Neural cell (in vitro differentiated cells): Measurements from ENCODE around the gene BICDL1. TPM values are rescaled to one million over a fixed set of nuclear protein-coding genes. Genes with fewer than 3 reads are reported as not detected.

Experiments
- H2AFZ ChIP-seq: fragments of 200-600, 300-800 bp; sonication (generic), shearing (Covaris generic); 2 replicates; pipeline ENCODE4 v1.6.0; 2014; ENCODE audit warnings: low read depth, mild to moderate bottlenecking, antibody characterized with exemption, low read length, moderate library complexity
- H3F3A ChIP-seq: fragments of 200-600 bp; shearing (Covaris generic); 2 replicates; pipeline ENCODE4 v1.6.1; 2016; ENCODE audit warnings: mild to moderate bottlenecking, moderate library complexity, mixed read lengths, antibody characterized with exemption, low read length; ENCODE audit not compliant: insufficient read depth, poor library complexity, severe bottlenecking
- H3K27ac ChIP-seq: fragments of 200-600, 300-800 bp; sonication (generic), shearing (Covaris generic); 2 replicates; pipeline ENCODE4 v1.5.1; 2014; ENCODE audit warnings: mild to moderate bottlenecking, low read length, moderate library complexity
- H3K27me3 ChIP-seq: fragments of 300-800, 200-600 bp; sonication (generic), shearing (Covaris generic); 2 replicates; pipeline ENCODE4 v1.6.0; 2014; ENCODE audit warnings: mild to moderate bottlenecking, low read depth, low read length, moderate library complexity; ENCODE audit not compliant: insufficient read depth
- H3K36me3 ChIP-seq: fragments of 300-800, 200-600 bp; sonication (generic), shearing (Covaris generic); 2 replicates; pipeline ENCODE4 v1.5.1; 2014; ENCODE audit warnings: mild to moderate bottlenecking, antibody characterized with exemption, low read length, moderate library complexity; ENCODE audit not compliant: insufficient read depth
- H3K4me2 ChIP-seq: fragments of 300-800, 200-600 bp; sonication (generic), shearing (Covaris generic); 2 replicates; pipeline ENCODE4 v1.6.0; 2014; ENCODE audit warnings: mild to moderate bottlenecking, low read length
- H3K4me3 ChIP-seq: fragments of 300-800, 200-600 bp; sonication (generic), shearing (Covaris generic); 2 replicates; pipeline ENCODE4 v1.5.1; 2014; ENCODE audit warnings: mild to moderate bottlenecking, low read length, moderate library complexity
- H3K79me2 ChIP-seq: fragments of 200-600 bp; shearing (Covaris generic); replicated peaks from 2 replicates; pipeline ENCODE4 v1.6.0; 2014; ENCODE audit warnings: mild to moderate bottlenecking, low read length, moderate library complexity; ENCODE audit not compliant: insufficient read depth
- H3K9ac ChIP-seq: fragments of 300-800, 200-600 bp; sonication (generic), shearing (Covaris generic); 2 replicates; pipeline ENCODE4 v1.6.1; 2016; ENCODE audit warnings: mild to moderate bottlenecking, low read length, mixed read lengths
- H3K9me2 ChIP-seq: fragments of 200-600 bp; shearing (Covaris generic); 2 replicates; pipeline ENCODE4 v1.6.1; 2016; ENCODE audit warnings: mild to moderate bottlenecking, low read length, mixed read lengths; ENCODE audit not compliant: insufficient read depth
- H3K9me3 ChIP-seq: fragments of 200-600, 300-800 bp; sonication (generic), shearing (Covaris generic); 2 replicates; pipeline ENCODE4 v1.6.1; 2016; ENCODE audit warnings: mild to moderate bottlenecking, mixed run types, low read length, moderate library complexity, mixed read lengths
- H4K20me1 ChIP-seq: fragments of 200-600 bp; shearing (Covaris generic); 2 replicates; pipeline ENCODE4 v1.6.1; 2016; ENCODE audit warnings: mild to moderate bottlenecking, mixed run types; ENCODE audit not compliant: insufficient read depth
- EP300 ChIP-seq: fragments of 450-650 bp; conservative IDR thresholded peaks from 2 replicates; pipeline ENCODE4 v1.6.1; 2014; ENCODE audit warnings: antibody characterized with exemption, mild to moderate bottlenecking, moderate library complexity; ENCODE audit not compliant: poor library complexity, severe bottlenecking
- EZH2 ChIP-seq: fragments of 200-600, 300-800 bp; shearing (Covaris generic), sonication (generic); IDR thresholded peaks from 2 replicates; pipeline ENCODE4 v1.6.1; 2014; ENCODE audit warnings: antibody characterized with exemption, low read length, borderline replicate concordance, mild to moderate bottlenecking; ENCODE audit not compliant: insufficient read depth, poor library complexity, severe bottlenecking
- MXI1 ChIP-seq: fragments of 450-650 bp; conservative IDR thresholded peaks from 2 replicates; pipeline ENCODE4 v1.6.1; 2014; ENCODE audit warnings: antibody characterized with exemption, mild to moderate bottlenecking; ENCODE audit not compliant: poor library complexity, severe bottlenecking
- POLR2AphosphoS5 ChIP-seq: IDR thresholded peaks from 2 replicates; pipeline ENCODE4 v1.6.1; 2012
- RAD21 ChIP-seq: fragments of 450-650 bp; conservative IDR thresholded peaks from 2 replicates; pipeline ENCODE4 v1.6.1; 2014; ENCODE audit warnings: antibody characterized with exemption, mild to moderate bottlenecking, moderate library complexity
- SMC3 ChIP-seq: fragments of 450-650 bp; conservative IDR thresholded peaks from 2 replicates; pipeline ENCODE4 v1.6.1; 2014; ENCODE audit warnings: antibody characterized with exemption, mild to moderate bottlenecking, moderate library complexity; ENCODE audit not compliant: poor library complexity
- TAF1 ChIP-seq: IDR thresholded peaks from 2 replicates; pipeline ENCODE4 v1.6.1; 2012; ENCODE audit warnings: low read depth
- polyA plus RNA-seq: library from polyadenylated mRNA; depleted of rRNA; stranded (reverse); fragments of >200 nt; gene quantifications from 2 replicates; pipeline ENCODE4 v1.2.3, GENCODE V29; 2014
- TF ChIP-seq, protein P1 (sequence below): IDR thresholded peaks from 2 replicates; pipeline ENCODE4 v1.6.1; 2012; ENCODE audit warnings: borderline replicate concordance
- TF ChIP-seq, protein P2 (sequence below): fragments of 450-650 bp; IDR thresholded peaks from 2 replicates; pipeline ENCODE4 v1.5.1; 2014; ENCODE audit warnings: antibody characterized with exemption, mild to moderate bottlenecking, moderate library complexity; ENCODE audit not compliant: poor library complexity, severe bottlenecking

Gene BICDL1
- polyA plus RNA-seq, 1 donor from 2014 or later, result 136 TPM

DNA sequence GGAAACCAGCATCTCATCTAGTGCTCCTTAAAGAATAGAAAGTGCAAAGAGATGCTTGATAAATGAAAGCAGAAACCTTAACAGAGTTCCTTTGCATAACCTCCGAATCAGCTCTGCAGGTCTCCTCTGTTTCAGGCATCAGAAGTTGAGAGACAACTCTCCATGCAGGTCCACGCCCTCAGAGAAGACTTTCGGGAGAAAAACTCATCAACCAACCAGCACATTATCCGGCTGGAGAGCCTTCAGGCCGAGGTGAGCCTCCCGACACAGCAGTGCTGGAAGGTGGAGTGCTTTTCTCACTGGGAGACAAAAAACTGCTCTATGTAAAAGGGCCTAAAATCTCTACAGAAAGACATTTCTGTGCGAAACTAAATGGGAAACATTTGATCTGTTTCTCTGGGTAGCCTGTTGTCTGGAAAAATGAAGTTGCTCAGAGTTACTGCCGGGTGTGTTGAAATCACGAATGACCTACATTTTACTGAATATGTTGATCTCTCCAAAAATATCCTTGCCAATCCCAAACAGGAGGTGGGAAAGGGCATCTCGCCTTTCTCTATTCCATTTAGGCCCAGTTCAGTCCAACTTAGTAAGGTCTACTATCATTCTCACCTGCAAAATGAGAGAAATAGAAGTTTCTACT, 72.7 kb downstream of the BICDL1 start:
- TF ChIP-seq, protein P1, sequence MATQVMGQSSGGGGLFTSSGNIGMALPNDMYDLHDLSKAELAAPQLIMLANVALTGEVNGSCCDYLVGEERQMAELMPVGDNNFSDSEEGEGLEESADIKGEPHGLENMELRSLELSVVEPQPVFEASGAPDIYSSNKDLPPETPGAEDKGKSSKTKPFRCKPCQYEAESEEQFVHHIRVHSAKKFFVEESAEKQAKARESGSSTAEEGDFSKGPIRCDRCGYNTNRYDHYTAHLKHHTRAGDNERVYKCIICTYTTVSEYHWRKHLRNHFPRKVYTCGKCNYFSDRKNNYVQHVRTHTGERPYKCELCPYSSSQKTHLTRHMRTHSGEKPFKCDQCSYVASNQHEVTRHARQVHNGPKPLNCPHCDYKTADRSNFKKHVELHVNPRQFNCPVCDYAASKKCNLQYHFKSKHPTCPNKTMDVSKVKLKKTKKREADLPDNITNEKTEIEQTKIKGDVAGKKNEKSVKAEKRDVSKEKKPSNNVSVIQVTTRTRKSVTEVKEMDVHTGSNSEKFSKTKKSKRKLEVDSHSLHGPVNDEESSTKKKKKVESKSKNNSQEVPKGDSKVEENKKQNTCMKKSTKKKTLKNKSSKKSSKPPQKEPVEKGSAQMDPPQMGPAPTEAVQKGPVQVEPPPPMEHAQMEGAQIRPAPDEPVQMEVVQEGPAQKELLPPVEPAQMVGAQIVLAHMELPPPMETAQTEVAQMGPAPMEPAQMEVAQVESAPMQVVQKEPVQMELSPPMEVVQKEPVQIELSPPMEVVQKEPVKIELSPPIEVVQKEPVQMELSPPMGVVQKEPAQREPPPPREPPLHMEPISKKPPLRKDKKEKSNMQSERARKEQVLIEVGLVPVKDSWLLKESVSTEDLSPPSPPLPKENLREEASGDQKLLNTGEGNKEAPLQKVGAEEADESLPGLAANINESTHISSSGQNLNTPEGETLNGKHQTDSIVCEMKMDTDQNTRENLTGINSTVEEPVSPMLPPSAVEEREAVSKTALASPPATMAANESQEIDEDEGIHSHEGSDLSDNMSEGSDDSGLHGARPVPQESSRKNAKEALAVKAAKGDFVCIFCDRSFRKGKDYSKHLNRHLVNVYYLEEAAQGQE, result no peak
- TF ChIP-seq EZH2 (no peak), SMC3 (no peak), POLR2AphosphoS5 (no peak), RAD21 (no peak), EP300 (no peak), TAF1 (no peak), MXI1 (no peak)
- TF ChIP-seq, protein P2, sequence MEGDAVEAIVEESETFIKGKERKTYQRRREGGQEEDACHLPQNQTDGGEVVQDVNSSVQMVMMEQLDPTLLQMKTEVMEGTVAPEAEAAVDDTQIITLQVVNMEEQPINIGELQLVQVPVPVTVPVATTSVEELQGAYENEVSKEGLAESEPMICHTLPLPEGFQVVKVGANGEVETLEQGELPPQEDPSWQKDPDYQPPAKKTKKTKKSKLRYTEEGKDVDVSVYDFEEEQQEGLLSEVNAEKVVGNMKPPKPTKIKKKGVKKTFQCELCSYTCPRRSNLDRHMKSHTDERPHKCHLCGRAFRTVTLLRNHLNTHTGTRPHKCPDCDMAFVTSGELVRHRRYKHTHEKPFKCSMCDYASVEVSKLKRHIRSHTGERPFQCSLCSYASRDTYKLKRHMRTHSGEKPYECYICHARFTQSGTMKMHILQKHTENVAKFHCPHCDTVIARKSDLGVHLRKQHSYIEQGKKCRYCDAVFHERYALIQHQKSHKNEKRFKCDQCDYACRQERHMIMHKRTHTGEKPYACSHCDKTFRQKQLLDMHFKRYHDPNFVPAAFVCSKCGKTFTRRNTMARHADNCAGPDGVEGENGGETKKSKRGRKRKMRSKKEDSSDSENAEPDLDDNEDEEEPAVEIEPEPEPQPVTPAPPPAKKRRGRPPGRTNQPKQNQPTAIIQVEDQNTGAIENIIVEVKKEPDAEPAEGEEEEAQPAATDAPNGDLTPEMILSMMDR, result no peak
- Histone ChIP-seq H3K9ac (no peak overlapping the region), H3K4me2 (no peak overlapping the region), H4K20me1 (no peaks in the 10 kb centered on the region), H3K36me3 (peaks cover 7% of the 10 kb centered on the region), H3F3A (no peaks in the 10 kb centered on the region), H3K9me2 (no peaks in the 10 kb centered on the region), H3K4me3 (no peak overlapping the region), H3K27ac (no peak overlapping the region), H3K9me3 (no peaks in the 10 kb centered on the region), H3K79me2 (no peaks in the 10 kb centered on the region), H3K27me3 (no peaks in the 10 kb centered on the region), H2AFZ (no peak overlapping the region)

DNA sequence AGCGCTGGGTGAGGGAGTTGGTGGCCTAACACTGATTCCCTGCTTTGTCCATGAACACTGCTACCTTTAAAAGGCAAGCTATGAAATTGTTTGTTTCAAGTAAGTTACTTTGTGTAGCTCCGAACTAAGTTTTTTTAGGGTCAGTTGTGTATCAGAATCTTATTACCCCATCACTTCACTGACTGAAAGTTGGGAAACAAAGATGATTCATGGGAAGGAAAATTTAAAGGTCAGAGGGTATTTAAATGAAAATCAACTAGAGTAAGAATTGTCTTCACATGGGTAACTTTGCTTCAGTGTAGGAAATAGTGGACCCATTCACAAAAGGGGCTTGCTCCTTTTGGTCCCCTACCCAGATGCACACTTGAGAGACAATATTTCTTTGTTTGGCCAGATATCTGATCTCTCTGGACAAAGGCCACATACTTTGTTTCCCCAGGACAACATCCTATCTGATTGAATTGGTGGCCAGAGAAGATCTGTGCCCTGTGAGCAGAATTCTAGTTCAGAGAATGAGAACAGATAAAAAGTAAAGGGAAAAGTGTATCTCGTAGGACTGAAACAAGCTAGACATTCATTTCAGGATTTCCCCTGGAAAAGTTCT, 74.0 kb downstream of the BICDL1 start:
- no peak overlapping the region for H3K9ac ChIP-seq
- no peaks in the 10 kb centered on the region for H3K27me3 ChIP-seq
- TF ChIP-seq POLR2AphosphoS5 (no peak), TAF1 (no peak), EP300 (no peak), SMC3 (no peak), MXI1 (no peak), EZH2 (no peak), RAD21 (no peak)
- TF ChIP-seq, protein P1, result no peak
- TF ChIP-seq, protein P2, result no peak
- H3K9me2 ChIP-seq, result no peaks in the 10 kb centered on the region
- H3F3A ChIP-seq, result no peaks in the 10 kb centered on the region
- peaks cover 7% of the 10 kb centered on the region for H3K36me3 ChIP-seq
- no peaks in the 10 kb centered on the region for H4K20me1 ChIP-seq
- H3K27ac ChIP-seq, result no peak overlapping the region
- H3K79me2 ChIP-seq, result no peaks in the 10 kb centered on the region
- no peak overlapping the region for H3K4me2 ChIP-seq
- H3K9me3 ChIP-seq, result no peaks in the 10 kb centered on the region
- H2AFZ ChIP-seq, result no peak overlapping the region
- H3K4me3 ChIP-seq, result no peak overlapping the region
